ENCODE data around the gene AKAP13. TPM values are rescaled to one million over a fixed set of nuclear protein-coding genes. Genes with fewer than 3 reads are reported as not detected.

Gene AKAP13
- total RNA-seq, 1 experiment from 2014 or later: 47.3 TPM

GRCh38 chr15:85725564-85725963, 345.2 kb downstream of the AKAP13 start:
- Mint-ChIP-seq H3K4me1 (no peaks in the 10 kb centered on the region), H3K27ac (no peak overlapping the region), H3K36me3 (ENCODE audit: insufficient read depth in 1 of 3, low read depth in 3 of 3) (peaks cover 3 to 43% (median 27%) of the 10 kb centered on the region in 3 experiments)

More at GRCh38 chr15:85725564-85725963, 345.2 kb downstream of the AKAP13 start:
- Histone ChIP-seq H3K4ac (ENCODE audit: low read depth, low read length) (no peak overlapping the region), H4K91ac (ENCODE audit: insufficient read length, low read depth, low read length) (no peak overlapping the region), H4K20me1 (ENCODE audit: control insufficient read depth, insufficient read depth, insufficient read length) (no peaks in the 10 kb centered on the region), H2BK15ac (ENCODE audit: low read depth, low read length) (no peak overlapping the region), H3K79me2 (ENCODE audit: insufficient read depth, low read length) (no peaks in the 10 kb centered on the region), H3K9ac (ENCODE audit: extremely low read depth, insufficient read length, low read length) (no peak overlapping the region), H3K4me1 (ENCODE audit: insufficient read depth, low read length) (no peaks in the 10 kb centered on the region), H2AK5ac (ENCODE audit: insufficient read length, low read length) (no peak overlapping the region), H3K9me3 (ENCODE audit: control insufficient read depth, low read depth, low read length) (no peaks in the 10 kb centered on the region), H3K18ac (ENCODE audit: insufficient read length, low read depth, low read length) (no peak overlapping the region), H2BK120ac (ENCODE audit: low read depth, low read length, poor library complexity, severe bottlenecking) (no peak overlapping the region), H3T11ph (ENCODE audit: low read length) (no peak overlapping the region), H4K5ac (ENCODE audit: insufficient read length, low read depth, low read length) (no peak overlapping the region), H3K4me2 (ENCODE audit: insufficient read depth, insufficient read length, low read length) (no peak overlapping the region), H3K27me3 (ENCODE audit: insufficient read depth, low read length) (no peaks in the 10 kb centered on the region), H2BK5ac (ENCODE audit: insufficient read length, low read length) (no peak overlapping the region), H3K56ac (ENCODE audit: insufficient read length, low read depth, low read length) (no peak overlapping the region), H3K23me2 (ENCODE audit: insufficient read length, low read depth, low read length, poor library complexity, severe bottlenecking) (no peaks in the 10 kb centered on the region), H2BK12ac (ENCODE audit: insufficient read length, low read depth, low read length) (no peak overlapping the region), H3K23ac (ENCODE audit: insufficient read length, low read depth, low read length) (no peak overlapping the region), H3K79me1 (ENCODE audit: insufficient read depth, low read depth, low read length, poor library complexity, severe bottlenecking) (no peaks in the 10 kb centered on the region), H3K14ac (ENCODE audit: insufficient read depth, low read length) (no peak overlapping the region), H2BK20ac (ENCODE audit: low read depth, low read length, poor library complexity, severe bottlenecking) (no peak overlapping the region), H4K8ac (replicated peaks; ENCODE audit: insufficient read length, low read depth, low read length) (no peak overlapping the region), H2AFZ (ENCODE audit: low read length) (no peak overlapping the region), H3K27ac (ENCODE audit: insufficient read length, low read depth, low read length) (no peak overlapping the region)
- Mint-ChIP-seq H3K4me3 (no peak overlapping the region), H3K27me3 (ENCODE audit: low read depth) (no peaks in the 10 kb centered on the region), H3K9me3 (no peaks in the 10 kb centered on the region)
- WGBS (ENCODE audit: extremely low coverage, insufficient read length, low lambda C conversion rate): no CpG with 5 or more reads among the region's 4 CpGs
- TF ChIP-seq CTCF (conservative IDR thresholded peaks at IDR 0.05): no peak
- DNase-seq: no peak
